HG03060 (cell line): Measurements from ENCODE around the gene MYLIP.

Experiments used
- ATAC-seq: cut with Tn5 transposase; IDR thresholded peaks from one replicate; pipeline ENCODE4 v1.9.1; 2021; ENCODE audit warnings: low read depth, moderate number of reproducible peaks; ENCODE audit not compliant: unreplicated experiment

MYLIP gene

DNA sequence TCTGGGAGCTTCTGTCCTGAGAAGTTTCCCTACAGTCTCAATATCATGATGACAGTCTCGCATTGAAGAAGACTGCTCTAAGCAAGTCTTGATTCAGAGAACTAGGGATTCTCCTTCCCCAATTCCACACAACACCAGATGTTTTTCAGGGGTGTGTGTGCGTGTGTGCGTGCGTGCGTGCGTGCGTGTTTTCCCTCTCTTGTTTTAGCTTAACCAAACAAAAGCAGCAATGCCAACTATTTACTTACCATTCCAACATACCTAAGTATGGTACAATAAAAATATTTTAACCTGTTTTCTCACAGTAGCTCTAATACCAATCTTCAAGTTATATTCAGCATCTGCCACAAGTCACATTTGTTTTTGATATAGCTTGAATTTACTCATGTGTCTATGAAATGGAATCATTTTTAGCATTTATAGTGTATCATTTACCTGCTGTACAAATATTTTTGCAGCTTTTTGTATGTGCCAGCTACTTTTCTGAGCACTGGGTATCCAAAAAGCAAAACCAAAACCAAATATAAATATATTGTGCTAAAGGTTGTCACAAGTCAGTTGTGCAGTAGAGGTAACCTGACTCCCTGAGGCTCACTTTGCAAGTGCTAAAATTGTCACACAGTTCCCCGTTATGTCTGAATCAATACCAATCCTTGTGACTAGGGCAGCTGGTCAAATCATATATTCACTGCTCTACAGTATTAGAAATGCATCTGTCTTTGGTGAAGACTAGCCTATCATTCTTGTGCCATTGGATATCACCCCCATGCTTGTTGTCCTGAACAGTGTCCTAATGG, 21.7 kb upstream of the MYLIP start:
- ATAC-seq: no peak

DNA sequence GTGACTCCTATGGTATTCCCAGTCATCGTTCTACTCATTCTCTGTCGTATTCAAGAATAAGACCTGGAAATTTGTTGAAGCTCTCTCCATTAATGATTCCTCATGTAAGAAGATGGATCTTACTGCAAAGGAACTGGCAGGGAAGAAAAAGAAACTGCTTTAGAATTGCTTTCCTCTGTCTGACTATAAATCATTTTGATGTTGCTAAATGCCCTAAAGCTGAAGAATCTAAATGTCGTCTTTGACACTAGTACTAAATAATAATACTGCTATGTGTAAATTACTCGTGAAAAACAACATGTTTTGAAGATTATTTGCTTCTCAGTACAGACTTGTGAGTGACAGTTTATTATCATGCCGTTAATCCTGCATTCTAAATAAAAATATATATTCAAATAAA, 20.5 kb upstream of the MYLIP start:
- ATAC-seq: no peak

DNA sequence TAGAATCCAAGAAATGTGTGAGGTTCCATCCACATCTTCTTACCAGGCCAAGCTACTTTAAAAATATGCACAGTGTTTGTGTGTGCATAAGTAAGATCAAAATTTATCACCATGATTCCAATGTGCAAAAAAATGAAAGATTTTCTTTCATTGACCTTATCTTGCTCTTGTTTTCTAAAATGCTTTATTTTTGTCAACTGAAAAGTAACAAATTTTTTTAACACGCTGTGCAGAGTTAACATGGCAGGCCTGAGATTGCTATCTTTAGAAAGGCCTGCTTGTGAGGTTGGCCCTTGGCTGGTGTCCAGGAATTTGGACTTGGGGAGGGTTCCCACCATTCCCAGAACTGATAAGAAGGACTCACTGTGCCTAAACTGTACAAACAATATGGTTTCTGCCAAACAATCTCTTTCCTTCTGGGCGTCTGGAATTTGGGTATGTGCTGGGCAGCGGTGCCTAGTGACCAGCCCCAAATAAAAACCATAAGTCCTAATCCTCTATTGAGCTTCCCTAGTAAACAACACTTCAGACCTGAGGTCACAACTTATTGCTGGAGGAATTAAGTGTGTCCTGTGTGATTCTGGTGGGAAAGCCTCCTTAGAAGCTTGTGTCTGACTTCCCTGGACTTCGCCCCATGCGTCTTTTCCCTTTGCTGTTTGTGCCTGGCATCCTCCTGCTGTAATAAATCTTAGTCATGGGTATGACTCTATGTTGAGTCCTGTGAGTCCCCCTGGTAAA, 19.8 kb upstream of the MYLIP start:
- no peak for ATAC-seq

DNA sequence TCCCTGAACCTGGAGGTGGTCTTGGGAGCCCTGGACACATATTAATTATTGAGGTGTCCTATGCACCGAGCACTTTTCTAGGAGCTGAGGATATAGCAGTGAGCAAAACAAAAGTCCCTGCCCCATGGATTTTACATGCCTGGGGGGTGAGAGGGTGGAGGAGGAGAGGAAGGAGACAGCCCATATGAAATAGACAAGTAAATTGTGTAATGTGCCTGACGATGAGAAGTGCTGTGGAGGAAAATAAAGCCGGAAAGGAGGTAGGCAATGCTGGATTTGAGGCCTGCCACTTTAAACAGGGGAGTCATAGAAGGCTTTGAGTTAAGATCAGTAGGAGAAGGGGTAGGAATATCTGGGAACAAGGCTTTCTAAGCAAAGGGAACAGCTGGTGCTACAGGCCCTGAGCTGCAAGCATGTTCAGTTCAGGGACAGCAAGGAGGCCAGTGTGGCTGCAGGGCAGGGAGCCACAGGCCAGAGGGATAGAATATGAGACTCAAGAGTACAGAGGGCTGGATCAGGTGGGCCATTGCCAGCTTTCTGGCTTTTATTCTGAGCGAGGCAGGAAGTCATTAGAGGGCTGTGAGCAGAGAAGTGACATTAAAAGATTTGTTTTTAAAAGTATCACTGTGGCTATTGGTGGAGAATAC, 19.1 kb upstream of the MYLIP start:
- no peak for ATAC-seq

DNA sequence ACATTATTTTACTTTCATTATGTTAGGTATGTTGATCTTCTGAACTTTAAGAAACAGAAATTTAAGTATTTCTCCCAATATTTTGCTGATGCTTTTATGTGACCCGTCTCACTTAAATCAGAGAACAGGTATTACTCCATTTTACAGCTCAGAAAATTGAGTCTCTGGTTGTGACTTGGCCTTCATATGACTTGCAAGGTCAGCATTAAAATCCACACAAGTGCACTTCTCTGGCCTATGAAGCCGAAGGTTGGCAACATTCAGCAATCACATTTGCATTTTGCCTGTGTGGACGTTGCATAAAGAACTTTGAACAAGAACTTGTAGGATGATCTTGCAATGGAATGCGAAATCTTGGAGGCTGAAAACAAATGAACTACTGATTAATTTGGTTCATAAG, 10.1 kb upstream of the MYLIP start:
- ATAC-seq: no peak

DNA sequence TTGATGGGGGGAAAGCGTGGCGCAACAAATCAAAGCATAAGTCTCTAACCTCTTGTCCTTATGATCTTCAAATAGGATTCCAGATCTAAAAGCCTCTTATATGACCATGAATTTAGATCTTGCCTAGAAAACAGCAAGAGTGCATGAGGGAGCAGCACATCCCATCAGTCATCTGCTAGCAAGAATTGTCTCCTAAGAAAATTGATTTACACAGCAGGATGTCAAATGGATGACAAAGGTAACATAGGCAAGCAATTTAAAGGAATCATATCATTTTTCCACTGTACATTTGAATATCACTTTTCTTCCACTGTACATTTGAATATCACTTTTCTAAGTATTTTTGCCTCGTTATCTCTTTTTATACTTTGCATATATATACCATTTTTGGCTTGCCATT, 7.5 kb upstream of the MYLIP start:
- ATAC-seq: no peak

DNA sequence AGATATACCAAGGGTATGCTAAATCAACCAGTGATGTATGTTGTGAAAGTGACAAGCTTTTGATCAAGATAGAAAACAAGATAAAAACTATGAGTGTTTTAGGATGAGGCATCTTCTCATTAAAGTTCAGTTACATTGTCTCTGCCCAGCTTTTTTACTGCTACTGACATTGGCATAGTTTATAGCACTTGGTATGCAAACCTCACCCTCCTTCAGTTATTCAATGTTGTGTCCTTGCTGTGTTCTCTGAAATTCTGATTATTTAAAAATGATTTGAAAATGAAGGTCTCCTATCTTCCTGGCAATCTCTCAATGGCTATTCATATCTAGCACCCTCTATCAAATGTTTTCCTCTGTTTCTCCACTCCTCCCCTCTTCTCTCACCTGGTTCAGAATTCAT, 6.7 kb upstream of the MYLIP start:
- ATAC-seq: no peak

DNA sequence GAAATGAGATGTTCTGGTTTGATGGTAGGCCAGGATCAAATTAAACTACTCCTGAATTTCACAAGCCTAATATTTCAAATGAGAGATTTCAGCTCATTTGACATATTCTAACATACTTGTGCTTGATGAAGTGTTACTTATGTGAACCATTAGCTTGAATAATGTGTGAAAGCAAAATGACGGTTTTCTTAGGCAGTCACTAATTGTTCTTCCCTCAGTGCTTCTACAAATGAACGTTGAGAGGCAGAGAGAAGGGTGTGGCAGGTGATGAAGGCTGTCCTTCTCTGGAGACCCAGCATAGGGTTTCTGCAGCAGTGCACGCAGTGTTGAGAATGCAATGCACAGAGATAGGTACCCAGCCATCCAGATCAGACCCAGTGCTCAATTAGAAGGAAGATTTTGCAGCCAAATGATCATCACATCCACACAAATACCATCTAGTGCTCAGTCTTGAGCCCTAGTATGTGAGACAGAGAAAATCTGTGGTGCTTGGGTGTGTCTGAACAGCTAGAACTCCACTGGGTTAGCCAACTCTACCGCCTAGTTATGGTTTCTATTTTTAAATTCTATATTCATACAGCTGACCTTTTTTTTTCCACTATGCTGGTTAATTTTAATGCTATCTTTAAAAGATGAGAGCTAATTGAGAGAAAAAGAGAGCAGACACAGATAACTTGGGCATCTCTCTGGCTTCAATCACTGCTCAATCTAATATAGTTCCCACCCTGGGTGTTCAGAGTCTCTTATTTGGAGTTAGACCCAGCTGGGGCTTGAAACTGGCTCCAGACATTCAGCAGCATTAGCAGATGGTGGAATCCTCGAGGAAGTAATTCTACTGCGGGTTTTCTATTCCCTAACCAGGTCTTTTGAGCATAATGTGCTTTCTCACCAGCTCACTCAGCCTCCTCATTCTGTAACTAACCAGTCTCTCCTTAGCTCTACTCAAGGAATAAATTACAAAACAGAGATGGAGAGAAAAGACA, 4.4 kb upstream of the MYLIP start:
- no peak for ATAC-seq

DNA sequence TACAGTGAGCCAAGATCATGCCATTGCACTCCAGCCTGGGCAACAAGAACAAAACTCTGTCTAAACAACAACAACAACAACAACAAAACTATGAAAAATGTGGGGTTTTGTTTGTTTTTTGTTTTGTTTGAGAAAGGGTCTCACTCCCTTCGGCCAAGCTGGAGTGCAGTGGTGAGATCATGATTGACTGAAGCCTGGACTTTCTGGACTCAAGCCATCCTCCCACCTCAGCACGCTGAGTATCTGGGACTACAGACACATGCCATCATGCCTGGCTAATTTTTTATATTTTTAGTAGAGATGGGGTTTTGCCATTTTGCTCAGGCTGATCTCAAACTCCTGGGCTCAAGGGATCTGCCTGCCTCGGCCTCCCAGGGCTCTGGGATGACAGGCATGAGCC, 2.8 kb upstream of the MYLIP start:
- no peak for ATAC-seq

DNA sequence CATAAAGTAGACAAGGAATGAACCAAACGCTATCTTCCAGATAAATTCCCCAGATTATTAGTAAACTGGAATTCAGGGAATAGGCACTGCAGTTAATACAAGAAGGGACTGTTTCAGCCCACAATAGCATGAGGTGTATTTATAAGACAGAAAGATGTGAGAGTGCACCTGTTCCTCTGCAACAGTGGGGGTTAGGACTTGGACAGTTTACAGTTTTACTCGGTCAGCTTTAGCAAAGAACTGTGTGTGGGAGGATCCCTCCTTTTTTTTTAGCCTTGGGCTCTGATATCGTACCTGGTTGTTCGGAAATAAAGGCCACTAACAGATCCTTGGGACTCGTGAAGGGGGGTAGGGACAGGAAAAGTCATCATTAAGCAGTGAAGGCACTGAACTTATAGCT, 2.0 kb upstream of the MYLIP start:
- no peak for ATAC-seq

DNA sequence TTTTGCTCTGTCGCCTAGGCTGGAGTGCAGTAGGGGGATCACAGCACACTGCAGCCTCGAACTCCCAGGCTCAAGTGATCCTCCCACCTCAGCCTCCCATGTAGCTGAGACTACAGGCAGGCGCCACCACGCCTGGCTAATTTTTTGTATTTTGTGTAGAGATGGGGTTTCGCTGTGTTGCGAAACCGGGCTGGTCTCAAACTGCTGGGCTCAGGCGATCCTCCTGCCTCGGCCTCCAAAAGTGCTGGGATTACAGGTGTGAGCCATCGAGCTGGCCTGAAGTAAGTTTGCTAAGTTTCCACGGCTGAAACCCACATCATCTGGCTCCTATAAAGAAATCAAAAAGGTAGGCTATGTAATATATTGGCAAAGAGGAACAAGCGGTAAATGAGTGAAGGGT, 1.4 kb upstream of the MYLIP start:
- ATAC-seq: no peak

DNA sequence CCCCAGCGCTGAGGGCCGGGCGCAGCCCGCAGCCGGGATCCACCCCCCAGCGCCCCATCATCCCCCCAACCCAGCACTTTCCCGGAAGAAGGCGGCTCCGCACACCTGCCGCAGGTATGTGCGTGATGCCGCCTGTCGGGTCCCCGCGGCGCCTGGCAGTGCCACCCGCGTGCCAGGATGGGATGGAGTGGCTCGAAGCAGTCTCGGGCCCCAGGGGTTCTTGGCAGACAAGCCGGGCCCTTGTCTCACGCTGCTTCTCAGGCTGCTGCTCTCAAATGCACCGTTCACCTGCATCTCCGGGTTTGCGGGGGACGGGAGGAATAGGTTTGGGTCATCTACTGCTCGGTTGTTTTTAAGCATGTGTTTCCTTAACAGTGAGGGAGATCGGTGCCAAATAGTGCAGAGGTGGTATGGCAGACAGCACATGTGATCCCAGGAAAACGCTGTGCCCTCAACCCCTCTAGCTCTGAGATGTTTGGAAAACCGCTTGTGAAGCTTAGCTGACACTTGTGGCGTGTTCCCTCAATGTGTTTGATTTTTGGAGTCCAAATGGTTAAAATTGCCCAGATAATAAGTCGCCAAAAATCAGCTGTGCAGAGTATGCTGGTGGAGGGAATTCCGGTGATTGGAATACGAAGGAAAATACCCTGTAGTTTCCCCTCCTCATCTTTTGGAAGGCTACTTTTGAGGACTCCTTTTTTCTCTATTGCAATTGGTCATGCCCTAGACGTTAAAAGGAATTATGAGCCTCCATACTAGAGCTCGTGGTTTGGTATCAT, 926 bp downstream of the MYLIP start:
- no peak for ATAC-seq

DNA sequence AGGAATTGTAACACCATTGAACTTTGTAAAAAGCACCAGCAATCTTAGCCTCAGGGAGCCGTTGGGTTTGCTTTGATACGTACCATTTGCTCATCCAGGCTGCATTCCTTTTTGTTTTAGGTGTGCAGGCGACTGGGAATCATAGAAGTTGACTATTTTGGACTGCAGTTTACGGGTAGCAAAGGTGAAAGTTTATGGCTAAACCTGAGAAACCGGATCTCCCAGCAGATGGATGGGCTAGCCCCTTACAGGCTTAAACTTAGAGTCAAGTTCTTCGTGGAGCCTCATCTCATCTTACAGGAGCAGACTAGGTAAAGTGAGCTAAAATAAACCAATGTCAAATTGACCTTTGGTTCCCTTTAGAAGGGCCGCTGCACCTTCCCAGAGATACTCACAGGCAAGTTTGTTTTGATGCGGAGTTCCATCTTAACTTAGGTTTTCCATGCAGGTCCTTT, 1.6 kb downstream of the MYLIP start:
- ATAC-seq: no peak

DNA sequence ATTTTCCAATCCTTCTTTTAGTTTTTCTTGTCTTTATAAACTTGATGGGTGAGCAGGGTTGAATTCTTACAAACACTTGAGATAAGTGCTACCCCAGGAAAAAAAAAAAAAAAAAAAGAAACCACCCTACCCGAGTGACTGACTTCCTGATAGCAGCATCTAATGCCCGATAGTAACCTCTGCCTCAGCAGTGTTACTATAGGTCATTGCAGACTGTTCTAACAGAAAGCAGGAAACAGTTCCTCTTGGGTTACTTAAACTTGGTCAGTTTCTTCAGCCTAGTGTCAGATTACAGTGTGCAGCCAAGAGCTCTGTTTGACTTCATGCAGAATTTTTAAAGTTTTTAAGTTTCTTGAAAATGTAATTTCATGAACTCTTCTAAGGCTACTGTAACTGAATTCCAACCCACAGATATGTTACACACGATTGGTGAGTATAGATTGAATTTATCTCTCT, 2.1 kb downstream of the MYLIP start:
- ATAC-seq: peak; percentile 62

DNA sequence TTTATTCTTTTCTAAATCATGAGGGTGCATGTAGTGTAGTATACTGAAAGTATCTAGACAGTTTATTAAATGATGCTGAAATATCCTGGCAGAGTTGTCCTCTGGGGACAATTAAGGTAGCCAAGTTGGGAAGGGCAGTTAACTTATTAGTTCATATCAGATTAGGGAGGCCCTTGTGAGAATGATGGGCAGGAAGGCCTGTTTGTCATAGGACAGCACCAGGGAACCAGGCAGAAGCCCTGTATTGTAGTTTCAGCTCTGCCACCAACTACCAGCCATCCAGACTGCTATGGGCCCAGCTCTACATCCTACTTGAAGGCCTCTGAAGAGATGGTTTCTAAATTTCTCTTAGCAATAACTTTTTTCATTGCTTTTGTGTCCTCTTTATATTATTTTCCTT, 4.0 kb downstream of the MYLIP start:
- no peak for ATAC-seq

DNA sequence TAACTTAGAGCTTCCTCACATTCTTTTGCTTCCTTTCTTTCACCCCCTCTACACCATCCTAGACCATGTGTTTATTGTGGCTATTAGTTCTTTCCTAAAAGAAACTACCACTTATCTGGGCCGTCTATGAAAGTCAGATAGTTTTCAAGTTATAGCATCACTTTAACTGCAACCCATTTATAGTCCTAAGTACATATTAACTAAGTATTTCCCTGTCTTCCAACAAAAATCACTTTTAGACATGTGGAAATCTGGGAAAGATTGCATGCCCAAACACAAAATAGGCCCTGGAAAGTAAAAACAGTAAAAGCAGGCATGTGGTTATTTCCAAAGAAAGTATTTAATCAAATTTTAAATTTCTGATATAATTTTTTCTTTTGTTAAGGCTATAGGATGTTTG, 5.5 kb downstream of the MYLIP start:
- no peak for ATAC-seq

DNA sequence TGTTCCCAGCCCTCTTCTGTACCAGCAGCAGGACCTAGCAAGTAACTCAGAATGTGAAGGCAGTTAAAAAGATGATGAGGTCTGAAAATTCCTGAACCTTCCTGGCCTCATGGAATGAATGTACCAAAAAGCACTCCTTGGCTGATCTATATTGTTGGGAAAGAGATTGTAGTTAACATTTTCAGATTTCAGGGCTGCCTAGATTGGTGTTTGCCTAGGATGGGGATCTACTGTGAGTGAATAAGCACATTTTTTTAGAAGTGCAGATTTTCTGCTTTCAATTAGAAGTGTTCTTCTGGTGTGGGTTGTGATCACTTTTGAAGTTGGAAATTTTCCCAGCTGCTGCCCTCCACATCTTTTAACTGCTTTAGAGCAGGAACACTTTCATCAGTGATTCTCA, 6.2 kb downstream of the MYLIP start:
- no peak for ATAC-seq

DNA sequence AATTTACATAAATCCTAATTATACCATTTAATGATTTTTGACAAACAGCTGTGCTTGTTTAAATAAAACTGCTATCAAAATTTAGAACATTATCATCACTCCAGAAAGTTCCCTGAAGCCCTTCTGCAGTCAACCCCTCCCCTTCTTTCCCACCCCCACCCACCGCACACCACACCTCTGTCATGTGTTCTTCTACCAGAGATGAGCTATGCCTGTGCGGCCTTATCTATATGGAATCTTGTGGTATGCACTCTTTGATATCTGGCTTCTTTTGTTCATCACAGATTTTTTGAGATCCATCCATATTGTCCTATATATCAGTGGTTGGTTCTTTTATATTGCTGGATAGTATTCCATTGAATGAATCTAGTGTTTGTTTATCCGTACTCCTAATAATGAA, 7.2 kb downstream of the MYLIP start:
- no peak for ATAC-seq

DNA sequence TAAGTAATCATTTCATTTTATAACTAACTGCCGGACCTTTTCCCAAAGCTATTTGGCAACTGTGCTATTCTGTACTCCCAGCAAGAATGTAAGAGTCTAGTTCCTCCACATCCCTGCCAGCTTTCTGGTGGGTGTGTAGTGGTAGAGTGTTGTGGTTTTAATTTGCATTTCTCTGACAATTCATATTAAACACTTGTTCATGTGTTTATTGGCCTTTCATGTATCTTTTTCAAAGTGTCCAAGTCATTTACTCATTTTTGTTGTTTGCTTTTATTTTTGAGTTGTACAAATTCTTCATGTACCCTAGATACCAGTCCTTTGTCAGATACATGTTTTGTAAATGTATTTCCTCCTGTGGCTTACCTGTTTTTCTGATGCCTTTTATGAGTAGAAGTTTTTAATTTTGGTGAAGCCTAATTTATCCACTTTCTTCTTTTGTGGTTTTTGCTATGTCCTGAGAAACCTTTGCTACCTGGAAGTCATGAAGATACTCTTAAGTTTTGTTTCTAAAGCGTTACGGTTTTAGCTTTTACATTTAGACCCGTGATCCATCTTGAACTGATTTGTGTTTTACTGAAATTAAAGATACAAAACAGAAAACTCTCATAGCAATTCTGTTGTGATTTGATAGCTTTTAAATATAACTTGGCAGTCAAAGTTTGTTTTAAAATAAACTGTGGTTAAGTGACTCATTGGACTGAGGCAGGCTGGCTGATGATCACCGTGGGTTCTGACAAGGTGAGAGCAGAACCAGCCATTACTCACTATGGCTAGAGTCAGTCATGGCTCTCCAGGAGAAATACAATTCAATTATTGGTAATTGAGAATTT, 8.0 kb downstream of the MYLIP start:
- no peak for ATAC-seq
